AG10803 (cell line): ENCODE data around the gene FBXO40.
A peak's percentile ranks its signal among the peaks of the same experiment; 100 is the strongest.
"Not testable (repeated sequence)": the region's sequence is repeated elsewhere in the genome, so short reads cannot be mapped to it uniquely, and the experiment has no call there.

Source experiments
- DNase-seq: peaks from one replicate; pipeline ENCODE4 v3.0.0; 2010; ENCODE audit warnings: low read depth
- H3K4me3 ChIP-seq: 2 replicates; pipeline ENCODE4 v1.5.1; 2011; ENCODE audit warnings: mild to moderate bottlenecking, low read length, control low read depth
- CTCF ChIP-seq: conservative IDR thresholded peaks from 2 replicates; pipeline ENCODE4 v1.5.1; 2011; ENCODE audit warnings: mild to moderate bottlenecking, low read length, control low read depth, inconsistent platforms

The FBXO40 gene

GRCh38 chr3:121595765-121596406 lies 2.7 kb downstream of the FBXO40 start:
- no peak for TF ChIP-seq CTCF
- no peak overlapping the region for H3K4me3 ChIP-seq
- DNase-seq = no peak

GRCh38 chr3:121598564-121598963 lies 5.4 kb downstream of the FBXO40 start:
- no peak for TF ChIP-seq CTCF
- DNase-seq = no peak
- H3K4me3 ChIP-seq = no peak overlapping the region

GRCh38 chr3:121599900-121600299 lies 6.7 kb downstream of the FBXO40 start:
- not testable (repeated sequence) for H3K4me3 ChIP-seq, DNase-seq

- DNase-seq = no peak
- no peak for TF ChIP-seq CTCF
- H3K4me3 ChIP-seq = no peak overlapping the region
Measured at GRCh38 chr3:121601212-121601812, 8.1 kb downstream of the FBXO40 start.

- DNase-seq = no peak
- no peak overlapping the region for H3K4me3 ChIP-seq
- no peak for TF ChIP-seq CTCF
Measured at GRCh38 chr3:121604759-121605158, 11.6 kb downstream of the FBXO40 start.

- no peak for DNase-seq
- no peak overlapping the region for H3K4me3 ChIP-seq
- no peak for TF ChIP-seq CTCF
Measured at GRCh38 chr3:121606106-121606505, 12.9 kb downstream of the FBXO40 start.

GRCh38 chr3:121619691-121620090 lies 26.5 kb downstream of the FBXO40 start:
- H3K4me3 ChIP-seq = no peak overlapping the region
- DNase-seq = peak; percentile 3
- no peak for TF ChIP-seq CTCF

- no peak overlapping the region for H3K4me3 ChIP-seq
- DNase-seq = no peak
- TF ChIP-seq CTCF = no peak
Measured at GRCh38 chr3:121621491-121621890, 28.3 kb downstream of the FBXO40 start.
